HG03558 (cell line): ENCODE data around the gene ITGB2.

ENCODE experiments used
- ATAC-seq: cut with Tn5 transposase; IDR thresholded peaks from one replicate; pipeline ENCODE4 v1.9.1; 2021; ENCODE audit warnings: moderate number of reproducible peaks; ENCODE audit not compliant: unreplicated experiment; ENCODE audit errors: extremely low read depth

ITGB2 gene

DNA sequence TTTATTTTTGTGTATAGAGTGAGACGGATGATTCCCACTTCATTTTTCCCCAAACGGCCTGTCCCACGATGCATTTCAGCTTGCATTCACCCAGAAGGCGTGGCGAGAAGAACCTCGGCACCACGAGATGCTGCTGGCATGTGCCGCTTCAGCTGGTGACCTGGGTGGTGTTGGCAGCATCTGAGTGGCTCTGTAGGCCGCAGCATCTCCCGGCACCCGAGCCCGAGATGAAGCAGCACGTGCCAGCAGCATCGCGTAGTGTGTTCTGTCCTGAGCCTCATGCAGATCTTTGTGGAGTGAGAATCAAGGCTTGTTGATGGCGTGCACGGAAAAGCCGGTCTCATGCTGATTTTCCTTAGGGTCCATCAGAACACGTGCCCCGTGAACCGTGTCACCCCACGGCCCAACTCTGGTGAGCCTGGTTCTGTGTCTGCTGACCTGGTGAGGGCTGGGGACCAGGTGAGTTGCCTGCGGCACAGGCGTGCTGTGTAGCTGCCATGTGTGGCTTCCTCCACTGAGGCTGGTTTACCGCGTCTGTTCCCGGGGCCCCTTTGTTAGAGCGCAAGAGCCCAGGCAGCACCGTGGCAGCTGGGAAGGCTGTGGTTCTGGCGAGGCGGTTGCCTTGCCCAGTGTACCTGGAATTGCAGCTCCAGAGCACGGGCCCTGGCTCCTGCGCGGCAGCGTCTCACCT lies 35.8 kb upstream of the ITGB2 start:
- no peak for ATAC-seq

DNA sequence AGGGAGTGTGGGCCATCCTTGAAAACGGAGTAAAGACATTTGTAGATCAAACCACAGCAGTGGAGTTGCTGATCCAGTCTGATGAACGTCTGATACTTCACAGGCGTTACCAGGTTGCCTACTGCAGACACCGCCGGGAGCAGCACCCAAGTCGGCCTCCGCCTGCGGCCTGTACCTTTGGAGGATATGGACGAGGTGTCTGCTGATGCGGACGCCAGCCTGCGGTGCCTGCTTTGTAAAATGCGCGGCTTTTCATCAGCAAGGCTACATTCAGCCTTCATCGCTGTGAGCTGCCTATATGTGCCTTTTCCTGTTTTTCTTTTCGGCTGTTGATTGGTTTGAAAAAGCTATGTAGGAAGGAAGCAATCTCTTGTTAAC lies 35.1 kb upstream of the ITGB2 start:
- no peak for ATAC-seq

GRCh38 chr21:44955141-44955797 lies 34.6 kb upstream of the ITGB2 start:
- ATAC-seq, result no peak

GRCh38 chr21:44954281-44954771 lies 33.6 kb upstream of the ITGB2 start:
- no peak for ATAC-seq

DNA sequence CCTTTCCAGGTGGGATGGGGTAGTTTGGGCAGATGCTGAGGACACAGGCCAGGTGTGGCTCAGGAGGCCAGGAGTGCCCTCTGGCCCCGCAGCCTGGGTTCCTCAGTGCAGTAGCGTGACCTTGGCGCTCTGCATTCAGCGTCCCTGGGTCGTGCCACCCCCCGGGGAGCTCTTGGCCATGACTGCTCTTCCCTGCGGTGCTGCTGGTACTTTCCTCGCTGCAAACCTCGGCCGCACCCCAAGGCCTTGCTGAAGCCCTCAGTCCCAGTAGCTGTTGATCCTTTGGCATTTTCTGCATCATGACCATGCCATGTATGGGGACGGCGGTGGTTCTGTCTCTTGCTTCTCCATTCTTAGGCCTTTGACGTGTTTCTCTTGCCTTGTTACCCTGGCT lies 32.9 kb upstream of the ITGB2 start:
- no peak for ATAC-seq

DNA sequence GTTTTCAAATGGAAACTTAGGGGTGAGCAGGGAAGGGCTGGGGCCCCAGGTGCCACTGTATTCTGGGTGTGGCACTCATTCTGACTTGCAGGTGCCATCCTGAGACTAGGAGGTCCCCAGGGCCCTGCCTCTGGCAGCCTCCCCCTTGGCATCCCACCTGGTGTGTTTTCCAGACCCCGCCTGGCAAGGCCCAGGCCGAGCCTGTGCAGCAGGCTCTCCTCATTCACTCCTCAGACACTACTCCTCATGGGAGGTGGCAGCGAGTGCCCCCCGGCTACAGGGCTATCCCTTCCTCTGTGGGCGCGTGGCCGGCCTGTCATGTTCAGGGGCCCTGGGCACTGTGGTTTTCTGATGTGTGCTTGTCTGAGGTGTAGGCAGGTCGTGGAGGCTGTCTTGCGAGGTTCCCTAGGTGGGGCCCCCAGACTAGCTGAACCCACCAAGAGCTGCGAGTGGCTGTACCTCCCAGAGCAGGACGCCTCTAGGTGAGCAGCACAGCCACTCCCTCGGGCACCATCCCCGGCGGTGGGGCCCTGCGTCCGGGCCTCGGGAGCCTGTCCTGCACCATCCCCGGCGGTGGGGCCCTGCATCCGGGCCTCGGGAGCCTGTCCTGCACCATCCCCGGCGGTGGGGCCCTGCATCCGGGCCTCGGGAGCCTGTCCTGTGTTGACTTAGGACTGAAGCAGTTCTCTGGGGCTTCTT lies 32.4 kb upstream of the ITGB2 start:
- no peak for ATAC-seq

GRCh38 chr21:44952116-44952928 lies 31.6 kb upstream of the ITGB2 start:
- ATAC-seq, result no peak

GRCh38 chr21:44951186-44951915 lies 30.7 kb upstream of the ITGB2 start:
- ATAC-seq, result no peak

GRCh38 chr21:44950351-44950750 lies 29.7 kb upstream of the ITGB2 start:
- no peak for ATAC-seq

GRCh38 chr21:44949779-44950198 lies 29.1 kb upstream of the ITGB2 start:
- ATAC-seq, result no peak

DNA sequence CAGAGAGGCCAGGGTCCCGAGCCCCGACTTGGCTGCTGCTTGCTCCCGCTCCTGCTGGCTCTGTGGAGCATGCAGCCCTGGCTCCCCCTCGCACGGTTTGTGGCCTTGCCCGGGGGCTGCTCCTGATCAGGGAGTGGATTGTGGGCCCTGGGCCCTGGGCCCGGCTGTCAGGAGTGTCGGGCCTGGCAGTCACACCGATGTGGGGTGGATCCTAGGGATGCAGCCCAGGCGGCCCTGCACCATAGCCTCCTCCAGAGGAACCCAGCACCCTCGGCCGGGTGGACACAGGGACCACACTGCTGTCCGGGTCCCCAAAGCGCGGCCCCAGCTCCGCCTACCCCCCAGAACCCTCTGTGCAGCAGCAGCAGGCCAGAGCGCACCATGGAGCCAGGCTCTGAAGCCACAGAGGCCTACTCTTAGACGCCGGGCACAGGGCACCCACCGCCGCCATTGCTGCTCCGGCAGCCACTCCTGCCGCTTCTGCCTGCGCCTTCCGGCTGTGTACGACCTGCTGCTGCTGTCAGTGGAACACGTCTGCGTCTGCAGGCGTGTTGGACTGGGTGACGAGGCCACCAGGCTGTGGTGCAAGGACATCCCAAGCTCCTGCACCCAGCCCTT lies 28.6 kb upstream of the ITGB2 start:
- ATAC-seq, result no peak

GRCh38 chr21:44948426-44949120 lies 27.9 kb upstream of the ITGB2 start:
- no peak for ATAC-seq

DNA sequence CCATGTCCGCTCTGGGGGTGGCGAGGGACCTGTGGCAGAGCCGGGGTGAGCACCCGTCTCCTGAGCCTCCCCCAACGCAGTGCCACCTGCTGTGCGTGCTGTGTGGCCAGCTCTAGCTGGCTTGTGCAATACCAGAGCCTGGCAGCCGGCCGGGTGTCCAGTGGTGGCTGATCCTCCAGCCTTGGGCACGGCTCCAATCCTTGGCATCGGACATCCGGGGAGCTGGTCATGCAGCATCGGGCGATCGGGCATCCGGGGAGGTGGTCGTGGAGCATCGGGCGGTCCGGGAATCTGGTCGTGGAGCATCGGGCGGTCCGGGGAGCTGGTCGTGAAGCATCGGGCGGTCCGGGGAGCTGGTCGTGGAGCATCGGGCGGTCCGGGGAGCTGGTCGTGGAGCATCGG lies 27.2 kb upstream of the ITGB2 start:
- no peak for ATAC-seq

- ATAC-seq, result no peak
Observed at GRCh38 chr21:44947111-44947929, 26.6 kb upstream of the ITGB2 start.

- no peak for ATAC-seq
Observed at GRCh38 chr21:44946254-44947041, 25.7 kb upstream of the ITGB2 start.

- no peak for ATAC-seq
Observed at GRCh38 chr21:44944596-44944995, 23.9 kb upstream of the ITGB2 start.
